K562 (cell line): Measurements from ENCODE around the gene EPC2. TPM values are rescaled to one million over a fixed set of nuclear protein-coding genes. Genes with fewer than 3 reads are reported as not detected.

Experiments used
- BDP1 ChIP-seq: IDR thresholded peaks from 3 replicates; pipeline ENCODE4 v1.6.1; 2011; ENCODE audit not compliant: insufficient read length, insufficient read depth
- BRF1 ChIP-seq: IDR thresholded peaks from 3 replicates; pipeline ENCODE4 v1.6.1; 2011; ENCODE audit warnings: borderline replicate concordance, mild to moderate bottlenecking; ENCODE audit not compliant: insufficient read length; ENCODE audit errors: extremely low read depth
- CBX3 ChIP-seq, 2 experiments: IDR thresholded peaks; 1 replicate in 1 of 2; 2 replicates in 1 of 2; pipeline ENCODE4 v1.6.1; 2012; ENCODE audit warnings: inconsistent platforms in 2 of 2, low read length in 2 of 2, borderline replicate concordance in 1 of 2, control low read depth in 1 of 2
- CTCFL ChIP-seq: IDR thresholded peaks from 2 replicates; pipeline ENCODE4 v1.6.1; 2011; ENCODE audit warnings: borderline replicate concordance, low read depth, mild to moderate bottlenecking, moderate library complexity, low read length; ENCODE audit not compliant: insufficient read depth, poor library complexity, severe bottlenecking
- E4F1 ChIP-seq: fragments of 250-450 bp; sonication (Bioruptor Pico); IDR thresholded peaks from 2 replicates; pipeline ENCODE4 v1.5.0; 2021; ENCODE audit warnings: mild to moderate bottlenecking, borderline replicate concordance
- FOXA1 ChIP-seq: fragments of 450-650 bp; IDR thresholded peaks from 2 replicates; pipeline ENCODE4 v1.6.1; 2016; ENCODE audit warnings: mild to moderate bottlenecking, borderline replicate concordance
- FOXJ2 ChIP-seq: fragments of 200-800 bp; sonication (Bioruptor generic); IDR thresholded peaks from 2 replicates; pipeline ENCODE4 v1.6.1; 2016; ENCODE audit warnings: missing genetic modification characterization, missing compliant biosample characterization
- JUNB ChIP-seq: fragments of 450-650 bp; formaldehyde crosslinking; conservative IDR thresholded peaks from 2 replicates; pipeline ENCODE4 v1.4.0; 2020; ENCODE audit warnings: mild to moderate bottlenecking
- JUND ChIP-seq, 2 experiments: IDR thresholded peaks; 2 replicates in 1 of 2; 3 replicates in 1 of 2; pipeline ENCODE4 v1.6.1; 2011; ENCODE audit warnings: borderline replicate concordance in 2 of 2, low read depth in 2 of 2, low read length in 2 of 2, improper control_type of control experiment in 1 of 2, missing biosample characterization in 1 of 2, missing genetic modification characterization in 1 of 2, missing genetic modification reagents in 1 of 2
- MECOM ChIP-seq: fragments of 250-450 bp; sonication (Bioruptor Pico); IDR thresholded peaks from 2 replicates; pipeline ENCODE4 v1.8.0; 2022; ENCODE audit warnings: inconsistent platforms
- PHF8 ChIP-seq: fragments of 200-600 bp; sonication (generic); IDR thresholded peaks from 2 replicates; pipeline ENCODE4 v1.6.1; 2012; ENCODE audit warnings: mixed run types, mild to moderate bottlenecking, inconsistent platforms, low read length, moderate library complexity, borderline replicate concordance
- POLR2G ChIP-seq: fragments of 200-400 bp; formaldehyde crosslinking; IDR thresholded peaks from 2 replicates; pipeline ENCODE4 v1.6.1; 2017; ENCODE audit warnings: low read depth, mild to moderate bottlenecking, antibody characterized with exemption, low read length, moderate library complexity
- PTBP1 ChIP-seq: fragments of 200-400 bp; formaldehyde crosslinking; IDR thresholded peaks from 2 replicates; pipeline ENCODE4 v1.6.1; 2017; ENCODE audit warnings: low read depth, low read length
- SMAD3 ChIP-seq: fragments of 450-650 bp; formaldehyde crosslinking; conservative IDR thresholded peaks from 2 replicates; pipeline ENCODE4 v1.4.0; 2020; ENCODE audit warnings: mild to moderate bottlenecking
- YY1 ChIP-seq, 3 experiments: IDR thresholded peaks; 2 replicates each; pipeline ENCODE4 v1.6.1; 2011; ENCODE audit warnings: low read length in 2 of 3, mild to moderate bottlenecking in 2 of 3, moderate library complexity in 2 of 3, borderline replicate concordance in 1 of 3, control low read depth in 1 of 3, low read depth in 1 of 3; ENCODE audit not compliant: insufficient read depth in 3 of 3, insufficient replicate concordance in 2 of 3, control insufficient read depth in 1 of 3, insufficient read length in 1 of 3; ENCODE audit errors: extremely low read depth in 1 of 3
- ZNF212 ChIP-seq: fragments of 450-650 bp; formaldehyde crosslinking; IDR thresholded peaks from 2 replicates; pipeline ENCODE4 v1.4.0; 2020; ENCODE audit warnings: mild to moderate bottlenecking
- ZNF263 ChIP-seq: sonication (generic); formaldehyde crosslinking; IDR thresholded peaks from 2 replicates; pipeline ENCODE4 v1.8.0; 2022; ENCODE audit warnings: mild to moderate bottlenecking, missing genetic modification reagents, borderline replicate concordance
- ZNF436 ChIP-seq: fragments of 250-450, 450-650 bp; sonication (Bioruptor Pico); formaldehyde crosslinking; IDR thresholded peaks from 2 replicates; pipeline ENCODE4 v1.7.0; 2020; ENCODE audit warnings: mild to moderate bottlenecking
- polyA plus RNA-seq, 8 experiments: library from polyadenylated mRNA; depleted of rRNA in 4 of 8; stranded (reverse) in 5 of 8; unstranded in 3 of 8; fragments of >200 nt; fragmentation: Nextera tagmentation in 2 of 8; fragmentation: Illumina TruSeq in 1 of 8; extraction: Ambion mirVana in 2 of 8; extraction: Trizol in 1 of 8; gene quantifications; 2 replicates each; pipeline versions ENCODE4 v1.2.1 to v1.2.3, GENCODE V29; 2011 to 2014; ENCODE audit warnings: inconsistent platforms in 1 of 8, missing spikeins in 1 of 8
- total RNA-seq, 7 experiments: library from RNA; depleted of rRNA in 6 of 7; stranded (reverse); fragments of >200 nt in 6 of 7; fragmentation: Illumina TruSeq in 2 of 7; extraction: Trizol in 2 of 7; gene quantifications; 2 replicates each; pipeline versions ENCODE4 v1.2.1 to v1.2.3, GENCODE V29; 2011 to 2021; ENCODE audit warnings: low replicate concordance in 1 of 7

EPC2 gene
- total and polyA plus RNA-seq, 9 of the 15 experiments (the other 6 are each of a cell fraction or from before 2014, with no cell fraction given) = 7.0 to 35.8 (median 29.1) TPM

- TF ChIP-seq YY1 (IDR thresholded peaks at IDR 0.05; ENCODE audit: borderline replicate concordance in 1 of 3, control insufficient read depth in 1 of 3, extremely low read depth in 1 of 3, insufficient read depth in 3 of 3, insufficient read length in 1 of 3, insufficient replicate concordance in 2 of 3, low read depth in 1 of 3, low read length in 2 of 3) (peak; percentile 90 to 98 (median 96)), JUNB (no peak), PHF8 (peak; percentile 73), FOXJ2 (tag) (peak; percentile 84), BRF1 (no peak), PTBP1 (peak; percentile 94), JUND (IDR thresholded peaks at IDR 0.05; ENCODE audit: borderline replicate concordance, low read depth, low read length) (peak; percentile 45; the same call in 1 of the 2 replicates), JUND (tag; IDR thresholded peaks at IDR 0.05; ENCODE audit: borderline replicate concordance, low read depth, low read length) (no peak), ZNF263 (CRISPR knock-in tag) (peak; percentile 93), ZNF436 (CRISPR knock-in tag) (0 out of 2 replicates have a peak, but pooled peaks have one; percentile 9), CBX3 (IDR thresholded peaks at IDR 0.05; ENCODE audit: borderline replicate concordance in 1 of 2, low read length in 2 of 2) (peak in 1 of 2 experiments; percentile 28; a peak in 1 of 3 replicates), FOXA1 (no peak), SMAD3 (CRISPR knock-in tag) (peak; percentile 68; the same call in 1 of the 2 replicates), CTCFL (peak; percentile 73), MECOM (no peak), BDP1 (no peak), ZNF212 (no peak), E4F1 (peak; percentile 91), POLR2G (peak; percentile 84)
Measured at GRCh38 chr2:148644883-148645538, 460 bp downstream of the EPC2 start (continued).
